GM12875 (cell line): ENCODE results near the gene CANX.
A peak's percentile ranks its signal among the peaks of the same experiment; 100 is the strongest.
"Not testable (repeated sequence)": the region's sequence is repeated elsewhere in the genome, so short reads cannot be mapped to it uniquely, and the experiment has no call there.

Experiments used
- H3K4me3 ChIP-seq: one replicate; pipeline ENCODE4 v1.5.1; 2011; ENCODE audit warnings: low read depth, low read length, control low read depth
- CTCF ChIP-seq: IDR thresholded peaks from 2 replicates; pipeline ENCODE4 v1.5.1; 2011; ENCODE audit warnings: low read depth, mild to moderate bottlenecking, control low read depth, inconsistent platforms, low read length, moderate library complexity, borderline replicate concordance; ENCODE audit not compliant: insufficient read depth

Gene CANX

GRCh38 chr5:179679014-179679674, 19.6 kb upstream of the CANX start:
- peak overlapping the region; percentile 88 for H3K4me3 ChIP-seq
- TF ChIP-seq CTCF: peak; percentile 38; the same call in 1 of the 2 replicates

GRCh38 chr5:179680014-179680779, 18.6 kb upstream of the CANX start:
- TF ChIP-seq CTCF: no peak
- no peak overlapping the region for H3K4me3 ChIP-seq

GRCh38 chr5:179680780-179681401, 17.9 kb upstream of the CANX start, which contains the start of gene CBY3:
Gene CBY3, minus strand, starts transcription at chr5:179681034. Its CDS starts 116 bp downstream, at chr5:179680918.
- TF ChIP-seq CTCF: no peak
- H3K4me3 ChIP-seq: no peak within 1 kb of the TSS

- H3K4me3 ChIP-seq: not testable (repeated sequence)
Measured at GRCh38 chr5:179689212-179689611, 9.6 kb upstream of the CANX start.

GRCh38 chr5:179694561-179694960, 4.2 kb upstream of the CANX start:
- TF ChIP-seq CTCF: no peak
- no peak overlapping the region for H3K4me3 ChIP-seq

- H3K4me3 ChIP-seq: no peak overlapping the region
- TF ChIP-seq CTCF: no peak
Measured at GRCh38 chr5:179696603-179697002, 2.2 kb upstream of the CANX start.

GRCh38 chr5:179697108-179697507, 1.7 kb upstream of the CANX start:
- H3K4me3 ChIP-seq: no peak overlapping the region
- no peak for TF ChIP-seq CTCF

- not testable (repeated sequence) for H3K4me3 ChIP-seq
Measured at GRCh38 chr5:179697543-179697942, 1.2 kb upstream of the CANX start.
